Astrocyte (in vitro differentiated cells and primary cell): ENCODE measurements around the gene USPL1. TPM values are rescaled to one million over a fixed set of nuclear protein-coding genes. Genes with fewer than 3 reads are reported as not detected.

Experiments
- DNase-seq: peaks from one replicate; pipeline ENCODE4 v3.0.0-alpha.2; 2010; ENCODE audit warnings: low read depth
- FAIRE-seq: peaks from 2 replicates; lab custom pipeline; 2011; peaks lifted over from hg19 to GRCh38; lab: Jason Lieb, UNC
- H2AFZ ChIP-seq: 2 replicates; pipeline ENCODE4 v1.6.0; 2012; ENCODE audit warnings: low read depth, low read length, inconsistent platforms
- H3K27ac ChIP-seq: 2 replicates; pipeline ENCODE4 v1.5.1; 2011; ENCODE audit warnings: low read depth, low read length, inconsistent platforms
- H3K27me3 ChIP-seq: 2 replicates; pipeline ENCODE4 v1.6.0; 2011; ENCODE audit warnings: low read length, inconsistent platforms; ENCODE audit not compliant: insufficient read depth
- H3K36me3 ChIP-seq: 2 replicates; pipeline ENCODE4 v1.5.1; 2011; ENCODE audit warnings: low read length, inconsistent platforms; ENCODE audit not compliant: insufficient read depth
- H3K4me1 ChIP-seq: 2 replicates; pipeline ENCODE4 v1.5.1; 2011; ENCODE audit warnings: low read length, inconsistent platforms; ENCODE audit not compliant: insufficient read depth
- H3K4me2 ChIP-seq: 2 replicates; pipeline ENCODE4 v1.6.0; 2012; ENCODE audit warnings: low read length, inconsistent platforms
- H3K4me3 ChIP-seq: 2 replicates; pipeline ENCODE4 v1.5.1; 2011; ENCODE audit warnings: low read depth, mild to moderate bottlenecking, low read length, inconsistent platforms; ENCODE audit not compliant: insufficient read depth
- H3K79me2 ChIP-seq: 2 replicates; pipeline ENCODE4 v1.6.0; 2012; ENCODE audit warnings: mild to moderate bottlenecking, low read length, inconsistent platforms; ENCODE audit not compliant: insufficient read depth
- H3K9ac ChIP-seq: 2 replicates; pipeline ENCODE4 v1.6.0; 2012; ENCODE audit warnings: mild to moderate bottlenecking, low read length, inconsistent platforms
- H3K9me3 ChIP-seq: 2 replicates; pipeline ENCODE4 v1.5.1; 2012; ENCODE audit warnings: low read depth, mild to moderate bottlenecking, low read length, inconsistent platforms; ENCODE audit not compliant: insufficient read depth
- H4K20me1 ChIP-seq: 2 replicates; pipeline ENCODE4 v1.6.0; 2012; ENCODE audit warnings: low read length, inconsistent platforms; ENCODE audit not compliant: insufficient read depth
- H3K27ac Mint-ChIP-seq: one replicate; pipeline ENCODE4 v1.8.0; 2021; ENCODE audit warnings: mild to moderate bottlenecking, mixed read lengths; ENCODE audit not compliant: unreplicated experiment
- H3K27me3 Mint-ChIP-seq: one replicate; pipeline ENCODE4 v1.8.0; 2021; ENCODE audit warnings: low read depth, mixed read lengths; ENCODE audit not compliant: unreplicated experiment
- H3K36me3 Mint-ChIP-seq: one replicate; pipeline ENCODE4 v1.8.0; 2021; ENCODE audit warnings: low read depth, mixed read lengths; ENCODE audit not compliant: unreplicated experiment
- H3K4me1 Mint-ChIP-seq: one replicate; pipeline ENCODE4 v1.8.0; 2021; ENCODE audit warnings: low read depth, mixed read lengths; ENCODE audit not compliant: unreplicated experiment
- H3K4me3 Mint-ChIP-seq: one replicate; pipeline ENCODE4 v1.8.0; 2021; ENCODE audit warnings: mild to moderate bottlenecking, moderate library complexity, mixed read lengths; ENCODE audit not compliant: unreplicated experiment
- H3K9me3 Mint-ChIP-seq: one replicate; pipeline ENCODE4 v1.8.0; 2021; ENCODE audit warnings: mild to moderate bottlenecking, mixed read lengths; ENCODE audit not compliant: unreplicated experiment
- CTCF ChIP-seq: IDR thresholded peaks from 2 replicates; pipeline ENCODE4 v1.5.1; 2011; ENCODE audit warnings: low read depth, mild to moderate bottlenecking, inconsistent platforms, low read length, moderate library complexity; ENCODE audit not compliant: insufficient read depth
- EZH2 ChIP-seq: IDR thresholded peaks from 2 replicates; pipeline ENCODE4 v1.6.1; 2012; ENCODE audit warnings: mild to moderate bottlenecking, low read length, inconsistent platforms; ENCODE audit not compliant: insufficient read depth
- total RNA-seq: library from RNA; stranded (reverse); gene quantifications from 2 replicates; pipeline ENCODE4 v1.2.1, GENCODE V29; 2021

The USPL1 gene
- total RNA-seq, 1 donor from 2014 or later = 29.6 TPM

- Histone ChIP-seq H3K4me3 (no peak overlapping the region), H3K27ac (no peak overlapping the region), H3K4me1 (peaks cover 14% of the 10 kb centered on the region), H3K9ac (no peak overlapping the region), H3K9me3 (no peaks in the 10 kb centered on the region), H3K4me2 (peak overlapping the region; percentile 26), H2AFZ (no peak overlapping the region), H4K20me1 (peaks cover 46% of the 10 kb centered on the region), H3K27me3 (no peaks in the 10 kb centered on the region), H3K79me2 (peaks cover 90% of the 10 kb centered on the region), H3K36me3 (peaks cover 7% of the 10 kb centered on the region)
- no peaks in the 10 kb centered on the region for H3K27me3 Mint-ChIP-seq
- peaks cover 15% of the 10 kb centered on the region for H3K4me1 Mint-ChIP-seq
- FAIRE-seq = no peak
- no peak overlapping the region for H3K27ac Mint-ChIP-seq
- TF ChIP-seq EZH2 (no peak), CTCF (no peak)
- peaks cover 6% of the 10 kb centered on the region for H3K36me3 Mint-ChIP-seq
- no peaks in the 10 kb centered on the region for H3K9me3 Mint-ChIP-seq
- DNase-seq = no peak
- no peak overlapping the region for H3K4me3 Mint-ChIP-seq
Observed at GRCh38 chr13:30620941-30621340, 3.2 kb downstream of the USPL1 start.

- peaks cover 14% of the 10 kb centered on the region for H3K4me1 ChIP-seq
- no peaks in the 10 kb centered on the region for H3K27me3 ChIP-seq
- H3K79me2 ChIP-seq = peaks cover 97% of the 10 kb centered on the region
- H3K27me3 Mint-ChIP-seq = no peaks in the 10 kb centered on the region
- DNase-seq = no peak
- TF ChIP-seq EZH2 (no peak), CTCF (no peak)
- peaks cover 6% of the 10 kb centered on the region for H3K36me3 Mint-ChIP-seq
- no peak overlapping the region for H3K4me2 ChIP-seq
- FAIRE-seq = no peak
- peaks cover 46% of the 10 kb centered on the region for H4K20me1 ChIP-seq
- no peaks in the 10 kb centered on the region for H3K9me3 ChIP-seq
- H3K36me3 ChIP-seq = peaks cover 9% of the 10 kb centered on the region
- H3K9me3 Mint-ChIP-seq = no peaks in the 10 kb centered on the region
- no peak overlapping the region for H3K27ac Mint-ChIP-seq
- peaks cover 15% of the 10 kb centered on the region for H3K4me1 Mint-ChIP-seq
- H2AFZ ChIP-seq = no peak overlapping the region
- H3K4me3 Mint-ChIP-seq = no peak overlapping the region
- H3K27ac ChIP-seq = peak overlapping the region; percentile 39
- no peak overlapping the region for H3K4me3 ChIP-seq
- no peak overlapping the region for H3K9ac ChIP-seq
Observed at GRCh38 chr13:30622551-30622950, 4.8 kb downstream of the USPL1 start.

- peaks cover 47% of the 10 kb centered on the region for H4K20me1 ChIP-seq
Observed at GRCh38 chr13:30623392-30623791, 5.7 kb downstream of the USPL1 start.

More at GRCh38 chr13:30623392-30623791, 5.7 kb downstream of the USPL1 start:
- H2AFZ ChIP-seq = no peak overlapping the region
- FAIRE-seq (no peak), DNase-seq (peak; percentile 47)
- no peak overlapping the region for H3K27ac Mint-ChIP-seq
- H3K27me3 Mint-ChIP-seq = no peaks in the 10 kb centered on the region
- peak overlapping the region; percentile 39 for H3K27ac ChIP-seq
- H3K9me3 ChIP-seq = no peaks in the 10 kb centered on the region
- peak overlapping the region; percentile 33 for H3K9ac ChIP-seq
- H3K9me3 Mint-ChIP-seq = no peaks in the 10 kb centered on the region
- no peaks in the 10 kb centered on the region for H3K27me3 ChIP-seq
- no peak for TF ChIP-seq CTCF
- TF ChIP-seq EZH2 = no peak
- H3K4me2 ChIP-seq = peak overlapping the region; percentile 61
- peaks cover 7% of the 10 kb centered on the region for H3K36me3 Mint-ChIP-seq
- H3K36me3 ChIP-seq = peaks cover 9% of the 10 kb centered on the region
- H3K4me1 ChIP-seq = peaks cover 14% of the 10 kb centered on the region
- no peak overlapping the region for H3K4me3 Mint-ChIP-seq
- peaks cover 15% of the 10 kb centered on the region for H3K4me1 Mint-ChIP-seq
- H3K79me2 ChIP-seq = peaks cover 98% of the 10 kb centered on the region
- no peak overlapping the region for H3K4me3 ChIP-seq
